Measurements from ENCODE around the gene SLC13A5.
"Not testable (repeated sequence)": the region's sequence is repeated elsewhere in the genome, so short reads cannot be mapped to it uniquely, and the experiment has no call there.

The SLC13A5 gene

DNA sequence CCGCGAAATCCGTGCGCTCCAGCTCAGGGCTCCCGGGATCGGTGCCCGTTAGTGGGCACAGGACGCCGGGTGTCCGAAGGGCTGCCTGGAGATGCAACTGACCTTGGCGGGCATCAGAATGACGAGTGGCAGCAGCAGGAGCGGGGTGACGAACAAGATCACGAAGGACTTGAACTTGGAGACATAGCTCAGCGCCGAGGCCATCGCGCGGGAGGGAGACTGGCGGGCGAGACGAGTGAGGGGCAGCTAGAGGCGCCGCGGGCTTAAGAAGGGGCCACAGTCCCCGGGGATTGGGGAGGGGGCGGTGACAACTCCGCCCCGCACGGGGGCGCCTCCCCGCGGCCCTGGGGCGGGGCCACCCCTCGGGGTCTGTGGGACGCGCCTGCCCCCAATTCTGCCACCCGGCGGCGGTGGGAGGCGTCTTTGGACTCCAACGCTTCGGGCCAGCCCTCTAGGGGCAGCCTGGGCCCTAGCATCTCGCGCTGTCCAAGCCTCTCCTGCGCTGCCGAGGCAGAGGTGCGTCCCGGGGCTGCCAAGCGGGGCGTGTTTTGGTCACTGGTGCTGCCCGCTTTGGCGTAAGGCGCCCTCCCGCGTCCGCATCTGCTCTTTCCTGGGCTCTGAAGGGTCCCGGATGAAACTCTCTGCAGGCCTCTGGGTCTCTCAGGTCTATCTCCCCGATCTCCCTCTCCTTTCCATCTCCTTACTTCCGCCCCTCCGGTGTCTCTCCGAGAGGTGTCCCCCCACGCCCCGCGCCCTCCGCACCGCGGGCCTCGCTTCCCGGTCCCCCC, at the start of gene SLC13A5:
TSS of gene SLC13A5 (minus strand) at position 240 of the 788 bp plus-strand sequence. CDS start at position 204, 36 bp downstream.
- no peak for DNase-seq (ENCODE audit: low read depth)

DNA sequence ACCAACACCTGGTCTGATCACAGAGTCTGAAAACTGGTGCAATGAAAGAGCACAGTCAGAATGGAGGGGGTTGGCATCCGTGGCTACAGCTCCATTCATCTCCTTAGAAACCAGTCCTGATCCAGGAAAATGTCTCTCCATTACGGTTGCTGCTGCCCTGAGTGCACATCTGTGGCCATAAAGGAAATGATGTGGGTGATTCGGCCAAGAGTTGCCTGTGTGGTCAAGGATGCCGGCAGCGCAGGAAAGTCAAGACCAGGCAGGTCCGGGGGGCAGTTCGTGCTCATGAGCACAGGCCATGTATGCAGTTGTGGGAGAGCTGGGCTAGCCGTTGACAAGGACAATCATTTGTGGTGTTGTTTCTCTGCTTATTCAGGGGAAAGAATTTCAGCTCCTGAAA, 48.6 kb upstream of the SLC13A5 start:
- DNase-seq (ENCODE audit: low read depth), result no peak

DNA sequence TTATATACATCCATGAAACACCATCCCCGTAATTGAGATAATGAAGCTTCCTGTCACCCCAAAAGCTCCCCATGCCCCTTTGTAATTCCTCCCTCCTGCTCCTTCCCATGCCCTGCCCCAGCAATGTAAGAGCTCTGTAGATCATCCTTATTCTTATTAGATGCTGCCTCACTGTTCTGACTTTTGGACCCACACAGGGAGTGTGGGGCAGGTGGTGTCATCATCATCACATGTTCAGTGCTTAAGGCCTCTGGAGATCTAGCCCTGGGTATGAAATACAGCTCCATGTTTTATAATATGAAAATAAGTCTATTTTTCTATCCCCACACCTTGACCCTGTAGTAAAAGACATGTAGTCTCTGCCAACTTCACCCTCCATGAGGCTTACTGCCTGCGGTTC, 44.6 kb upstream of the SLC13A5 start:
- no peak for DNase-seq (ENCODE audit: low read depth)

DNA sequence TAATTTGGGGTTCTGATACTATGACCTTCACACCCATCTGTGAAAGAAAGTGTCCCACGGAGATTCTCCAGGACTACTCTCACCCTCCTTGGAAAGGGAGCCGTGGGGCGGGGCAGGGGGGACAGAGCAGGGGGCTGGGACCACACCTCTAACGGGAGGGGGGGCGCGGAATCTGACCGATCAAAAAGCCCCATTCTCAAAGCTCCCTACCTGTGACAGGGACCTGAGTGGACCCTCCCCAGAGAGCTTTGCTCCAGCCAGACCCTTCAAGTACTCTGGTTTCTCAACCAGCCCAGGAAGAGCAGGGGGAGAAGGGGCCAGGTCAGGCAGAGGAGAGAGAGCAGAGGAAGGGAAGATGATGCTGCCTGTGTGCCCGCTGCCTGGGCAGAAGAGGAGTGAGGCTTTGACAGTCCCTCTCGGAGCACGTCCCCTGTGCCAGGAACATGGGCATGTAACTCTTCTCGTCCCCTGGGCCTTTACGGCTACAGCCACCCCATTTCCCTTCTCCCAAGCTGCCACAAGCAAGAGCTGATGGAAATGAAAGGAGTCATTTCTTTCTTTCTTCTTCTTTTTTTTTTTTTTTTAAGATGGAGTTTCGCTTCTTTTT, 43.4 kb upstream of the SLC13A5 start:
- no peak for DNase-seq (ENCODE audit: low read depth)

DNA sequence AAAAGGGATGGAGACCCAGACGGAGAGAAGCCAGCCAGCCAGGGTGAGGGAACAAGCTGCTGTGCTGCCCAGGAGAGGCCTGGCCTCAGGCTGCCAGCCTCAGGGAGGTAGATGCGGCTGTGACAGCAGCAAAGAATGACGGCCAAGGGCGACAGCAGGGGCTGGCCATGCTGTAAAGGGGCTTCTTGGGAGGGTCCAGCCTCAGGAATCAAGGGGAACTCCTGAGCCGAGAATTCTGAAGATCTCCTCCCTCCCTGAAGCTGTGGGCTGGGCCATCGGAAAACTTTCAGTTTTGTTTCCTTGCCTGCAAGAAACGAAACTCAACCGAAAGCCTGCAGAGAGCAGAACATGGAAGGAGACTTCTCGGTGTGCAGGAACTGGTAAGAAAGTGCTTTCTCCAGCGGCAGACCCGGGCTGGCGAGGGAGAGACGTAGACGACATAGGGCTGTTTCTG, 42.6 kb upstream of the SLC13A5 start, which contains the start of gene XAF1:
TSS of gene XAF1 (plus strand) at position 316 of the 454 bp plus-strand sequence. CDS start at position 349, 33 bp downstream.
- DNase-seq (ENCODE audit: low read depth), result peak; percentile 35

DNA sequence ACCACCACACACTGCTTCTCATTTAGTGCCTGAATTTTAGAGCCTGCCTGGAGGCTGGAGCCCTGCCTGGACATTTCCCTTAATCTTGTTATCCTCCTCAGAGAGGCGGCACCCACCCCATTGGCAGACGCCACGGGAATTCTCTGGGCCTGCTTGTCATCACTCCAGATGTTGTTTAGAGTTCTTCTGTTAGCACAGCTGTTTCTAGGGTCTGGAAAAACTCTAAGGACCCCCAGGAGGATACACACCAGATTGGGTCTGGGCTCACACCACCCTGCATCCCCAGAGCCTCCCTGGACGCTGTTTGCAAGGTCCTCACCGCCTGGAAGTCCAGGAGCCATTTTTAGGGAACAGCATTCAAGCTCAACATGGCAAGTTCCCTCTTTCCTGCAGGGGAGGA, 42.1 kb upstream of the SLC13A5 start:
- no peak for DNase-seq (ENCODE audit: low read depth)

DNA sequence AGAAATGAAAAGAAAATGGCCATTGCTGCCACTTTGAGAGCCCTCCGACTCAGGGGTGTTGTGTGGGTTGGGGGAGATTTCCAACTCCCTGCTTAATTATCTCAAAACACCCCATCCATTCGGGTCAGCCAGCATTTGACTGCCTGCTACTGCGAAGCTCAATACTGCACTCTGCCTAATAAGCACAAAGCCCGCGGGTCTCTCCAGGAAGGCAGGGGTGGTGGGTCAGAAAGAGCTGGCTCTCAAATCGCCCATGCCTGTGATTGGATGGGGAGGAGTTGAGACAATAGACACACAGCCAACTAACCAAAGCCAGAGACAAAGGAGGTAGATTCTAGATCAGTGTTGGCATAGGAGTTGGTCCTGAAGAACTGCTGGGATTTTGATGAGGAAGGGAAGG, 40.4 kb upstream of the SLC13A5 start:
- DNase-seq (ENCODE audit: low read depth), result no peak

DNA sequence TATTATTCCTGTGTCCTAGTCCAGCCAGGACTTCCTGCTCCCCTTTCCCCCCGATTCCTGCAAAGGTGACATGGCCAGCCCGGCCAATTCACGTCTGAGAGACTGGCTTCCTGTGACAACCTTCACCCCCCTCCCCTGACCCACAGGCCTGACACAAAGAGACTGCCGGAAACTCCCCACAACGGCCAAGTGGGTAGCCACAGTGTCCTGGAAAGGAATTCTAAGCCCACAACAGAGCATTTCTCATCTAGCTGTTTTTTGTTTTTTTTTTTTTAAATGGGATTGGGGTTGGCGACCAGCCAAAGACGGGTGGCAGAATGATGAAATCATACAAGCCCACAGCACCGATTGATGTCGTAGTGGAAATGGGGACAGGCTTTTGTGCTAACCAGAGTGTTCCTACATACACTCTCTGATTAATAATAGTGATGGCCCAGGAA, 39.9 kb upstream of the SLC13A5 start:
- DNase-seq (ENCODE audit: low read depth), result peak; percentile 16

DNA sequence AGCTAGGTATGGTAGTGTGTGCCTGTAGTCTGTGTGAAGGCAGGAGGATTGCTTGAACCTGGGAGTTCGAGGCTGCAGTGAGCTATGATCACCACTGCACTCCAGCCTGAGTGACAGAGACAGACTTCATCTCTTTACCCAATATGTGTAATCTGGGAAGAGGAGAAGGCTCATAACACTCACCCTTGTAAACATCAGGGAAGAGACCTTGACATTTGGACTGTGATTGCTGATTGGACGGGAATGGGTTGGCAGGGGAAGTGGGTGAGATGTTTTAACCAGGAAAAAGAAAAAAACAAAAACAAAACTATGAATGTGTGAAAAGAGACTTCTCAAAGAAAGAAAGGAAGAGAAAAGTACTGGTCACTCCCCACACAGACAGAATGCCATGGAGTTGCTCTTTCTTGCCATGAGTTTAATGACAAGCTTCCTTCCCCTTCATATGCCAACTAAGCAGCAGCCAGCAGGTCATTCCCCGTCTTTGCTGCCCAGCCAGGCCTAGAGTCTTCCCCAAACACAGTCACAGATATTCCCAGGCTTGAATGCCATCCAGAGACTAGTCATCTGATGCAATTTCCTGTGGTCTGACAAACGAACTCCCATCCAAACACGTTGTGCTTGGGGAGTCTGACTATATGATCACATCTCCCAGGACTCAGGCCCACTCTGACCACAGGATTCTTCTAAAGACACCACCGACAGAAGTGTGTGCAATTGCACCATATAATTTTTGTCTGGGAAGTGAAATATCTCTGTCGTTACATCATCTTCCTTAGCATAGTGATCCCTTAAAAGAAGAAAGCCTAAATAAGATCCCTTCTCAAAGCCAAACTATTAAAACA, 39.1 kb upstream of the SLC13A5 start:
- DNase-seq (ENCODE audit: low read depth), result no peak

DNA sequence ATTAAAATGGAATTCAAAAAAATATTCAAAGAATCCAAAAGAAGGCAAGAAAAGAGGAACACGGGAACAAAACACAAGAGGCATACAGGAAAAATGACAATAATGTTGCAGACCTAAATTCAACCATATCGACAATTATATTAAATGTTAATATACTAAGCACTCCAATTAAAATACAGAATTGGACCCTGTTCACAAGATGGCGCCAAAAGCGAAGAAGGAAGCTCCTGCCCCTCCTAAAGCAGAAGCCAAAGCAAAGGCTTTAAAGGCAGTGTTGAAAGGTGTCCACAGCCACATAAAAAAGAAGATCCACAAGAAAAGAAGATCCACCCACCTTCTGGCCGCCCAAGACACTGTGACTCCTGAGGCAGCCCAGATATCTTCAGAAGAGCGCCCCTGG, 36.4 kb upstream of the SLC13A5 start:
- no peak for DNase-seq (ENCODE audit: low read depth)

DNA sequence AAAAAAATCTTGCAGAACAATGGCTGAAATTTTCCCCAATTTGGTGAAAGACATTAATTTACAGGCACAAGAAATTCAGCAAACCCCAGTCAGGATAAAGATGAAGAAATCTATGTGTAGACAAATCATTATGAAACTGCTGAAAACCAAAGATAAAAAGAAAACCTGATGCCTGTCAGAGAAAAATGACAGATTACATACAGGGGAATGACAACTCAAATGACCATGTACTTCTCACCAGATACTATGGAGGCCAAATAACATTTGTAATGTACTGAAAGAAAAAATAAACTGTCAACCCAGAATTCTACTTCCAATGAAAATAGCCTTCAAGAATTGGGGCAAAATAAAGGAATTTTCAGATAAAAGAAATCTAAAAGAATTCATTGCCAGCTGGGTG, 35.4 kb upstream of the SLC13A5 start:
- no peak for DNase-seq (ENCODE audit: low read depth)

DNA sequence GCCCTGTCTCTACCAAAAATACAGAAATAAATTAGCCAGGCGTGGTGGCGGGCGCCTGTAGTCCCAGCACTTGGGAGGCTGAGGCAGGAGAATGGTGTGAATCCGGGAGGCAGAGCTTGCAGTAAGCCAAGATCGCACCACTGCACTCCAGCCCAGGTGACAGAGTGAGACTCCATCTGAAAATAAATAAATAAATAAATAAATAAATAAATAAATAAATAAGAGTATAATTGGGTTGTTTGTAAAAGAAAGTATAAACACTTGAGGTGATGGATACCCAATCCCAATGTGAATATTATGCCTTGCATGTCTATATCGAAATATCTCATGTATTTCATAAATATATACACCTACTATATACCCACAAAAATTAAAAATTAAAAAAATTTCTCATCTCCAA, 33.5 kb upstream of the SLC13A5 start:
- not testable (repeated sequence) for DNase-seq (ENCODE audit: low read depth)

DNA sequence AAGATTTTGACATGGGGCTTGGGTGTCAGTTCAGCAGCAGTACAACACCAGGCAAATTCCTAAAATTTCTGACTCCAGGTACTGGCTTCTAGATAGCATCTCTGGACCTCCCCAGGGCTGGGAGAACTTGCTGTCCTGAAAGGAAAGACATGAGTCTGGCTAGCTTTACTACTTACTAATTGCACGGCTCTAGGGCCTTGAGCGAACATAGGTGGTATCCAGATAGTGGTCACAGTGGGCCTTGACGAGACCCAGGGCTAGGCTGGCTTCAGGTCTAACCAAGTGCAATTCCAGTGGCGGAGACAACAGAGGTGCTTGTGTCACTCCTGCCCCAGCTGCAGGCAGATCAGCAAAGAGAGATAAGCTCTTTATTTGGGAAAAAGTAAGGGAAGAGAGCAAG, 16.4 kb upstream of the SLC13A5 start:
- DNase-seq (ENCODE audit: low read depth), result no peak

DNA sequence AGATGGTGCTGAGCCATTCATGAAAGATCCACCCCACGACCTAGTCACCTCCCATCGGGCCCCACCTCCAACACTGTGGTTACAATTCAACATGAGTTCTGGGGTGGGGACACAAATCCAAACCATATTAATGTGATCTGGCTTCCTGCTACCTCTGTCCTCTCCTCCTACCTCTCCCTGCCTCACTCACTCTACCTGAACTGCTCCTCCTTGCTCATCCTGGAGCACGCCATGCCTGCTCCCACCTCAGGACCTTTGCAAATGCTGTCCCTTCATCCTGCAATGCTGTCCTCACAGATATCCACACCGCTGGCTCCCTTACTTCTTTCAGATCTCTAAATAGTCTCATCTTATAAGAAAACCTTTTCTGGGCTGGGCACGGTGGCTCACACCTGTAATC, 10.8 kb upstream of the SLC13A5 start:
- DNase-seq (ENCODE audit: low read depth), result no peak

DNA sequence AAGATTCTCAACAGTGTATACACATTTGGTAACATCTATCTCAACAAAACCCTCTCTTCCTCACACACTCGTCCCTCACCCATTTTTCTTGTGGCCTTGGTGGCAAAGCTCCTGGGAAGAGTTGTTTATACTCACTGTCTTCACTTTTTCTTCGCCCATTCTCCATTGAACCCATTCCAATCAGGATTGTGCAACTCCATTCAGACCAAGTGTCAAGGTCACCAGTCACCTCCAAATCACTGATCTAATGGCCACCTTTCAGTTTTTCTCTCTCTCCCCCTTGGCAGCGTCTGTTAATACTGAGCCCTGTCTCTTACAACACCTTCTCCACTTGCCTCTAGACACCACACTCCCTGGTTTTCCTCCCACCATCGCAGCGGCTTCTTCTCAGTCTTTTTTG, 8.6 kb upstream of the SLC13A5 start:
- no peak for DNase-seq (ENCODE audit: low read depth)

DNA sequence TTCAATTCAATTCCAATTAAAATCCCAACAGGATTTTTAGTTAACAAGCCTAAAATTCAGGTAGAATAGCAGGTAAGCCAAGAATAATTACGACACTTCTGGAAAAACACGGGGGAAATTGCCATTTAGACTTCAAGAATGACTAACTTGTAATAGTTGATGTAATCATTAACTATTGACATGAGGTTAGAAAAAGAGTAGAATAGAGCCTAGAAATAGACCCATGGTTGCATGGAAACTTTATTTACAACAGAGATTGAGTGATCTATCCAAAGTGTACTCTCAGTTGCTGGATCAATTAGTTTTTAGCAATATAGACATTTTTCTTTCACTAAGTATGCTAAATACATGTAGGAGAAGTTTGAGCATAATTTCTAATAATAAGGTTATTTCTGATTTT, 3.6 kb upstream of the SLC13A5 start:
- DNase-seq (ENCODE audit: low read depth), result no peak

DNA sequence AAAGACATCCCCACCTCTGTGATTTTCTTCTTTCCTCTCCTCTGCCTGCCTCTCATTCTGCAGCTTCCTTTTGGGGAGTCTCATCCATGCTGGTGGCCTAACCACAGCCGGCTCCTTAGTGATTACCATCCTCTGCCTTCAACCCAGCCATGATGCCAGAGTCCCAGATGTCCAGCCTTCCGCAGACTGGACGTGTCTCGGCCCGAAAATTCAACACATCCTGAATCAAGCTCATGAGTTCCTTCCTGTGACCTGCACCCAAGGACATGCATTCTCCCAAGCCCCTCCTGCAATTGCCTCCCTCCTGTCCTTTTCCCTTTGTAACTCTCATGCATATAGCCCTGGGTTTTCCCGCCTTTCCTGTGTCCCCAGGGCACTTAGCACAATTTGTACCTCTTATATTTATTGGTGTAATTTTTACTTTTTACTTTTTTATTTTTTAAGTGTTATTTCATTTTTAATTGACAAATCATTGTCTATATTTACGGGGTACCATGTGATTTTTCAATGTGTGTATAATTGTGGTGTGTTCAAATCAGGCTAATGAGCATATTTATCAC, 1.2 kb upstream of the SLC13A5 start:
- DNase-seq (ENCODE audit: low read depth), result no peak

DNA sequence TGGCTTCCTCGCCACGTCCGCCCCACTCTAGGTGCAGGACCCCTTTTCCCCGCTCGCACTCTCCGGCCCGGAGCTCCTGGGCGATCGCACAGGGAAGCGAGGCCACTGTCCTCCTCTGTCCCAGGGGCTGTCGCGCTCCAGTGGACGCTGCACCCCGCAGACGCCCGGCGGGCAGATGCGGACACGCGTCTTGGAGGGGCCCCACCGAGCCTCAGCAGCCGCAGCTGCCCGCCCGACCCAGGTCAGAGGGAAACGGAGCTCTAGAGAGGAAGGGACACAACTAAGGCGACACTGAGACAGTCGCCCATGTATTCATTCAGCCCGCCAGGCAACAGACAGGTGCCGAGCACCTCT, 726 bp upstream of the SLC13A5 start:
- no peak for DNase-seq (ENCODE audit: low read depth)

DNA sequence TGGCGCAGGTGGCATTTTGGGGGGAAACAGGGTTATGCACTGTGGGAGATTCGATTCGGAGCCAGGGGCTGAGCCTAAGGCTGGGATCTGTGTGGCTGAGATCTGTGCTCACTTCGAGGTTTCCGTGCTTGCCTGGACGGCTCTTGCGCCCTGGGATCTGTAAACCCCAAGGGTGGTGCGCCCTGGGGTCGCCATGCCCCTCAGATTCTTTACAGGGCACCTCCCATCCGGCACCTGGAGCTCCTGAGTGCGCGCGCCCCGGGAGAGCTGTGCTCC, 377 bp downstream of the SLC13A5 start:
- no peak for DNase-seq (ENCODE audit: low read depth)

DNA sequence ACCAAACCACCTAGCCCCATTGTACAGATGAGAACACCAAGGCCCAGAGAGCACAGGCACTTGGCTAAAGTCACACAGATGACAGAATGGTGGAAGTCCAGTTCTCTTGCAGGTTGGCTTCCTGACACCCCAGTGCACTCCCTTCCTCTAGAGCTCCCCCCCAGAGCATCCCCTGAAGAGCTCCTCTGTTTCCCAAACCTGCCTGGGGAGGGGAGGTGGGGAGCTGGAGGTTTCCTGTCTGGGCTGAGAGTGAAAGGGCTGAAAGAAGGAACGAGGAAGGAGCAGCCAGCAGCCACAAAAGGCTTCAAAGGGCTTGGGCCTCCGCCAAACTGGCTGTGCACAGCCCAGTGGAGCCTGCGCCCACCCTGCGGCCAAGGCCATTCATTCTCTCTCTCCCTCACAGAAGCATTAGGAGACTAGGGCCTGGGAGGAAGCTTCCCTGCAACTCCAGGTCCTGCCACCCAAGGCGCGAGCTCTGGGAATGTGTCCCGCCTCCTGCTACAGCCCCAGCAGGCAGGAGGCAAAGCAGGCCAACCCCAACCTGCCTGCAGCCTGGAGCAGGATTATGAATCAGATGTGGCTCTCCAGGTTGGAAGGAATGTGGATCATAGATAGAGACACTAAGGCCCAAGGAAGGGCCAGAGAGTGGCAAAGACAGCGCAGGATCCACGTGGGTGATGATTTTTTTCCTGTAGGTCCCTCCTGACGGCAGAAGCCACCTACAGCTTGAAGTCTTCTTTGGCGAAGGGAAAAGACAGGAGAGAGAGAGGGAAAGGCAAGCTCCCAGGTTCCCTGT, 913 bp downstream of the SLC13A5 start:
- DNase-seq (ENCODE audit: low read depth), result no peak

DNA sequence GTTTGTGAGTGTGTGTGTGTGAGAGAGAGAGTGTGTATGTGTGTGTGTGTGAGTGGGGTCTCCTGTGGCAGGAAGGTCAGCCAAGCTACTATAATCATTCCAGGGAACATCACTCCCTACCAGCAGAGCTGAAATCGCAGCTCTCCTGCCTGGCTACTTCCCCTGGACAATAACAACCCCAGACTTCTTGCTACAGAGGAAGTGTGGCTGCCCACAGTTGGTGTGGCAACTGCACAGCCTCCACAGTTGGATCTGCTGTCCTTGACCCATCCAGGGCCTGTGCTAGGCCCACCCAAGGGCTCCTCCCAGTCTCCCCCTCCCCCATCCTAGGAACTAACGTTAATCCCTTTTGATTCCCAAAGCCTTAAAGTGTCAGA, 1.5 kb downstream of the SLC13A5 start:
- no peak for DNase-seq (ENCODE audit: low read depth)

Data from activated T-cell treated with anti-CD3 and anti-CD28 coated beads for 24 hours (primary cell).